Activated CD4-positive, alpha-beta T cell treated with anti-CD3 and anti-CD28 coated beads for 36 hours (primary cell): Measurements from ENCODE around the gene ULBP3. TPM values are rescaled to one million over a fixed set of nuclear protein-coding genes. Genes with fewer than 3 reads are reported as not detected.

Experiments used
- ATAC-seq: fragments of 200-7000 bp; cut with Tn5 transposase; one replicate; pipeline ENCODE4 v1.10.0; 2021; ENCODE audit warnings: mild to moderate bottlenecking, moderate library complexity
- CTCF ChIA-PET: fragments of 350-600 bp; sonication (Branson Sonifier 250); formaldehyde crosslinking; loops from one replicate; lab custom pipeline; 2021; ENCODE audit warnings: antibody characterized with exemption; lab: Charles Lee
- POLR2A ChIA-PET: fragments of 350-600 bp; sonication (Branson Sonifier 250); formaldehyde crosslinking; loops from one replicate; lab custom pipeline; 2021; ENCODE audit warnings: antibody characterized with exemption, inconsistent platforms; lab: Charles Lee
- DNase-seq: peaks from one replicate; pipeline ENCODE4 v3.0.0-alpha.2; 2020
- H3K27ac Mint-ChIP-seq: one replicate; pipeline ENCODE4 v1.8.0; 2021; ENCODE audit warnings: mixed read lengths
- H3K27me3 Mint-ChIP-seq: one replicate; pipeline ENCODE4 v1.8.0; 2021; ENCODE audit warnings: mixed read lengths
- H3K36me3 Mint-ChIP-seq: one replicate; pipeline ENCODE4 v1.8.0; 2021; ENCODE audit warnings: low read depth, mixed read lengths
- H3K4me1 Mint-ChIP-seq: one replicate; pipeline ENCODE4 v1.8.0; 2021; ENCODE audit warnings: mixed read lengths
- H3K4me3 Mint-ChIP-seq: one replicate; pipeline ENCODE4 v1.8.0; 2021; ENCODE audit warnings: mild to moderate bottlenecking, moderate library complexity, mixed read lengths
- H3K9me3 Mint-ChIP-seq: one replicate; pipeline ENCODE4 v1.8.0; 2021; ENCODE audit warnings: low read depth, mixed read lengths
- intact Hi-C, 2 experiments: fragments of 100-400 bp; cut with DNase I in 1 of 2; cut with micrococcal nuclease in 1 of 2; formaldehyde crosslinking; loops; one replicate each; pipeline versions ENCODE4 v1.14.2 to v1.15.1; 2022 to 2024; cut with DNase I, micrococcal nuclease
- total RNA-seq, 2 experiments: library from RNA; stranded (reverse); gene quantifications; one replicate each; pipeline ENCODE4 v1.2.3, GENCODE V29; 2021

Gene ULBP3
- total RNA-seq, 2 experiments from 2014 or later: 0.46 to 0.77 TPM

DNA sequence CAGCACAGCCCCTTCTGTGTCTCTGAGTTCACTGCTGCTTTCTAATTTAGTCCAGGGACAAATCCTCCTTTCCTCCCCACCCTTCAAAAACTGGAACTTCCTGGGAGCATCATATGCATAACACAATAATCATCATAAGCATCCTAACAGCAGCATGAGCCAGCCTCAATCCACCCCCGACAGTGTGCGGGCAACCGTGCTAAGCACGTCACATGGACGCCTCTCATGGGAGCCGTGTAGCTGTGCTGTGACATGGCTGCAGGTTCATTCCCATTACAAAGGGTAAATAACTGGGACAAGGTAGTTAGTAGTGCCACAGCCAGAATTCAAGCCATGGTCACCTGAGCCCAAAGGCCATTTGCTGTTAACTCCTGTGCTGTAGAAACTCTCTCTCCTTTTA lies 24.5 kb upstream of the ULBP3 start:
- intact Hi-C loops: no loop called here
- Mint-ChIP-seq H3K36me3 (no peaks in the 10 kb centered on the region), H3K4me3 (no peak overlapping the region), H3K27ac (no peak overlapping the region), H3K9me3 (no peaks in the 10 kb centered on the region), H3K27me3 (peaks cover 9% of the 10 kb centered on the region), H3K4me1 (no peaks in the 10 kb centered on the region)
- DNase-seq: no peak
- ChIA-PET CTCF (interaction anchor here (0.6 kb wide), 1 partner anchor 158 kb away, joined by 3 read pairs; no protein-coding TSS in a partner anchor), POLR2A (no interaction called here)
- no peak for ATAC-seq

DNA sequence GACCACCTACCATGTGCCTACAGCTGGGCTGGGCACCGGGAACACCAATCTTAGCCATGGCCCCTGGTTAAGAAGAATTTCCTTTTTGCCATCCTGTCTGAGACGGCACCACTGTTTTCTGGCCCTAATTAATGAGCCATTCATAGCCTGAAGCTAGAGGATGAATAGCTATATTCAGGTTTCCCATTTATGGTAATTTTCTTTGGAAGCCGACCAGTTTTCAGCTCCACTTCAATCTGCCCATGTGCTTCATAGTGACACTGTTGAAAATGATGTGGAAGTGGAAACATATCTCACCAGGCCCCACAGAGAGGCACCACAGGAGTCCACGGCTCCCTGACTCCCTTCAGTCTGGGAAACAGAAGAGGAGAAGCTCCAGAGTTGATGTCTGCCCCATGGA lies 22.6 kb upstream of the ULBP3 start:
- Mint-ChIP-seq H3K4me1 (no peaks in the 10 kb centered on the region), H3K9me3 (no peaks in the 10 kb centered on the region), H3K36me3 (no peaks in the 10 kb centered on the region), H3K27ac (no peak overlapping the region), H3K27me3 (peaks cover 9% of the 10 kb centered on the region), H3K4me3 (no peak overlapping the region)
- no peak for ATAC-seq
- no peak for DNase-seq
- ChIA-PET CTCF (interaction anchor here (0.6 to 1.8 kb wide), 3 partner anchors 11 to 304 kb away, joined by 3 to 7 read pairs (median 4); no protein-coding TSS in a partner anchor), POLR2A (interaction anchor here (0.6 kb wide), 1 partner anchor 1044 kb away, joined by 4 read pairs; no protein-coding TSS in a partner anchor)
- intact Hi-C loops: no loop called here

GRCh38 chr6:150090328-150090727 lies 21.4 kb upstream of the ULBP3 start:
- ChIA-PET POLR2A (no interaction called here), CTCF (interaction anchor here (1.8 kb wide), 1 partner anchor 10 kb away, joined by 7 read pairs; no protein-coding TSS in a partner anchor)
- no peak for DNase-seq
- Mint-ChIP-seq H3K27me3 (peaks cover 6% of the 10 kb centered on the region), H3K36me3 (no peaks in the 10 kb centered on the region), H3K4me3 (no peak overlapping the region), H3K9me3 (no peaks in the 10 kb centered on the region), H3K4me1 (no peaks in the 10 kb centered on the region), H3K27ac (no peak overlapping the region)
- intact Hi-C loops: no loop called here
- ATAC-seq: no peak

GRCh38 chr6:150088481-150089154 lies 19.7 kb upstream of the ULBP3 start:
- no peaks in the 10 kb centered on the region for H3K4me1 Mint-ChIP-seq
- CTCF ChIA-PET: interaction anchor here (0.7 to 1.6 kb wide), 2 partner anchors 8 to 10 kb away, joined by 3 to 6 read pairs; no protein-coding TSS in a partner anchor
- DNase-seq (no peak), ATAC-seq (no peak)
- H3K4me3 Mint-ChIP-seq: no peak overlapping the region
- POLR2A ChIA-PET: interaction anchor here (0.6 kb wide), 1 partner anchor 177 kb away, joined by 3 read pairs; no protein-coding TSS in a partner anchor
- H3K27me3 Mint-ChIP-seq: peaks cover 8% of the 10 kb centered on the region
- H3K36me3 Mint-ChIP-seq: no peaks in the 10 kb centered on the region
- intact Hi-C loops: no loop called here
- H3K9me3 Mint-ChIP-seq: no peaks in the 10 kb centered on the region
- no peak overlapping the region for H3K27ac Mint-ChIP-seq

DNA sequence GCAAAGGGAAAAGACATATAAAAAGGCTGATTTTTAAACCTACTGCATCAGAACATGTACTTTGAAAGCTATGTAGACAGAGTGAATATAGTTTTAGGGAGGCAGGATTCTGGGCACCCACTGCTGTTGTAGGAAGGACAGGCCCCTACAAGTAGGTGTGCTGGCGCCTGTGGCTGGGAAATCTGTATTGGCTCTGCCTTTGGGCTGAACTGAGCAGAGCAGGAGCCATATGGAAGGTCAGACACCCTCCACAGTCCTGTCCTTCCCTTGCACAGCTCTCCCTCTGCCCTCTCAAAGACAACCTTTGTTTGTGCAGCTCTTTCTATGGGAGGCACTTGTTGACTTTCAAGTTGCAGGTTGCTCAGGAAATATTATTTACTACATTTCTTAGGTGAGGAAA lies 18.4 kb upstream of the ULBP3 start:
- H3K4me1 Mint-ChIP-seq: no peaks in the 10 kb centered on the region
- POLR2A ChIA-PET: no interaction called here
- H3K27me3 Mint-ChIP-seq: peaks cover 9% of the 10 kb centered on the region
- H3K27ac Mint-ChIP-seq: no peak overlapping the region
- CTCF ChIA-PET: interaction anchor here (0.6 to 0.9 kb wide), 2 partner anchors 11 to 306 kb away, joined by 3 read pairs; no protein-coding TSS in a partner anchor
- ATAC-seq (no peak), DNase-seq (no peak)
- H3K9me3 Mint-ChIP-seq: no peaks in the 10 kb centered on the region
- H3K36me3 Mint-ChIP-seq: no peaks in the 10 kb centered on the region
- no peak overlapping the region for H3K4me3 Mint-ChIP-seq
- intact Hi-C loops: no loop called here

- POLR2A ChIA-PET: no interaction called here
- no peak for DNase-seq
- ATAC-seq: no peak
- Mint-ChIP-seq H3K9me3 (no peaks in the 10 kb centered on the region), H3K4me3 (no peak overlapping the region), H3K4me1 (no peaks in the 10 kb centered on the region), H3K36me3 (no peaks in the 10 kb centered on the region), H3K27me3 (peaks cover 9% of the 10 kb centered on the region), H3K27ac (no peak overlapping the region)
- CTCF ChIA-PET: interaction anchor here (0.5 to 0.7 kb wide), 2 partner anchors 218 to 1068 kb away, joined by 3 read pairs; no protein-coding TSS in a partner anchor
- intact Hi-C loops: no loop called here
Observed at GRCh38 chr6:150086026-150086425, 17.1 kb upstream of the ULBP3 start.

DNA sequence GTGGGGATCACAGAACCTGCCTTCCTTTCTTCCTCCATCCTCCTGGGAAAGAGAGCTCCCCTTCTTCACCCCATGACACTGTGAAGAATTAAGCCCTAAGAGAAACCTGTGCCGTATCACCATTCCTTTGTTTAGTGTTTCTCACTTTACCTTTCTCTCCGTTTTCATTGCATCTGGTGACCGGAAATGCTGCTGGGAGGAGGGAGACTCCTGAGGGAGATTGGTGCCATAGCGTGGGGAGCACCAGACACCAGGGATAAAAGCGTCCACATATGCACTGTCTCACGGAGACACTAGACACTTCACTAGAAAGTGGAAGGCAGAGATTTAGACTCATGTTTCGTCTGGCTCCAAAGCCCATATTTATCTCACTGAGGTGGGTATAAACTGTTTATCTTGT lies 15.5 kb upstream of the ULBP3 start:
- no peak for DNase-seq
- H3K27ac Mint-ChIP-seq: no peak overlapping the region
- H3K27me3 Mint-ChIP-seq: peaks cover 12% of the 10 kb centered on the region
- POLR2A ChIA-PET: no interaction called here
- no peaks in the 10 kb centered on the region for H3K36me3 Mint-ChIP-seq
- no peak for ATAC-seq
- H3K4me1 Mint-ChIP-seq: peaks cover 11% of the 10 kb centered on the region
- H3K9me3 Mint-ChIP-seq: no peaks in the 10 kb centered on the region
- intact Hi-C loops: no loop called here
- CTCF ChIA-PET: no interaction called here
- H3K4me3 Mint-ChIP-seq: no peak overlapping the region

GRCh38 chr6:150083839-150084238 lies 14.9 kb upstream of the ULBP3 start:
- H3K36me3 Mint-ChIP-seq: no peaks in the 10 kb centered on the region
- H3K27ac Mint-ChIP-seq: no peak overlapping the region
- CTCF ChIA-PET: no interaction called here
- H3K4me1 Mint-ChIP-seq: peaks cover 14% of the 10 kb centered on the region
- POLR2A ChIA-PET: no interaction called here
- DNase-seq (no peak), ATAC-seq (no peak)
- intact Hi-C loops: no loop called here
- no peaks in the 10 kb centered on the region for H3K9me3 Mint-ChIP-seq
- H3K4me3 Mint-ChIP-seq: no peak overlapping the region
- H3K27me3 Mint-ChIP-seq: peaks cover 14% of the 10 kb centered on the region

- no peak overlapping the region for H3K27ac Mint-ChIP-seq
- no peak for ATAC-seq
- H3K4me3 Mint-ChIP-seq: no peak overlapping the region
- ChIA-PET POLR2A (no interaction called here), CTCF (interaction anchor here (0.6 to 7.7 kb wide), 10 partner anchors 9 to 764 kb away, joined by 3 to 56 read pairs (median 4); no protein-coding TSS in a partner anchor)
- H3K9me3 Mint-ChIP-seq: no peaks in the 10 kb centered on the region
- H3K27me3 Mint-ChIP-seq: peaks cover 19% of the 10 kb centered on the region
- intact Hi-C loops: no loop called here
- H3K36me3 Mint-ChIP-seq: no peaks in the 10 kb centered on the region
- H3K4me1 Mint-ChIP-seq: peaks cover 16% of the 10 kb centered on the region
- DNase-seq: no peak
Observed at GRCh38 chr6:150081702-150082101, 12.8 kb upstream of the ULBP3 start.

DNA sequence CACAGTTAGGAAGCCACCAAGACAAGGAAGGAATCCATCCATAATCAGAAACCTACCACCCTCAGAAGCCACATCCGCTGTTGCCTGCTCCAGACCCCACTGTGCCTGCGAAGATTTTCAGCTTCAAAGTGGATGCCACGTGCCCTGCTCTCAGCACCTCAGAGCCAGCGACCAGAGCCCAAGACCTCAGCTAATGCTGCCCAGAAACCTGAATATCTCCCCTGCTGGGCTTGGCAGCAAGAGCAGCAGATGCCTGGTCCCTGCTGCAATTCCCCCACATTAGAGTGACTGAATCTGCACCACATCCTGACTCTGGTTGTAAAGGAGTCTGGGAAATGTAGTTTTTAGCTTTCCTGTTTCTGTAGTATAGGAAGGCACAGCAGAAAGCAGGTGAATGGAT lies 10.7 kb upstream of the ULBP3 start:
- no peaks in the 10 kb centered on the region for H3K36me3 Mint-ChIP-seq
- intact Hi-C loops: loop anchor here (1.0 to 10.0 kb wide), 4 partner anchors 165 to 736 kb away; no protein-coding TSS in a partner anchor
- H3K9me3 Mint-ChIP-seq: no peaks in the 10 kb centered on the region
- H3K4me1 Mint-ChIP-seq: peaks cover 22% of the 10 kb centered on the region
- ChIA-PET CTCF (interaction anchor here (0.6 to 7.7 kb wide), 17 partner anchors 9 to 738 kb away, joined by 3 to 56 read pairs (median 4); no protein-coding TSS in a partner anchor), POLR2A (no interaction called here)
- ATAC-seq: peak; percentile 70
- peak; percentile 18 for DNase-seq
- peaks cover 22% of the 10 kb centered on the region for H3K27me3 Mint-ChIP-seq
- H3K4me3 Mint-ChIP-seq: no peak overlapping the region
- no peak overlapping the region for H3K27ac Mint-ChIP-seq

GRCh38 chr6:150078788-150079187 lies 9.9 kb upstream of the ULBP3 start:
- Mint-ChIP-seq H3K27me3 (peaks cover 27% of the 10 kb centered on the region), H3K4me3 (no peak overlapping the region), H3K36me3 (no peaks in the 10 kb centered on the region), H3K27ac (no peak overlapping the region), H3K4me1 (peaks cover 22% of the 10 kb centered on the region), H3K9me3 (no peaks in the 10 kb centered on the region)
- DNase-seq (no peak), ATAC-seq (no peak)
- ChIA-PET CTCF (interaction anchor here (0.6 to 7.7 kb wide), 11 partner anchors 8 to 736 kb away, joined by 3 to 56 read pairs (median 4); no protein-coding TSS in a partner anchor), POLR2A (no interaction called here)
- intact Hi-C loops: loop anchor here in 1 of 2 experiments (10.0 kb wide), 1 partner anchor 166 kb away; no protein-coding TSS in a partner anchor
